ENCODE measurements around the gene AK2. TPM values are rescaled to one million over a fixed set of nuclear protein-coding genes. Genes with fewer than 3 reads are reported as not detected.
"Not testable (repeated sequence)": the region's sequence is repeated elsewhere in the genome, so short reads cannot be mapped to it uniquely, and the experiment has no call there.

AK2 gene
- total RNA-seq, 1 experiment from 2014 or later: 159 TPM

DNA sequence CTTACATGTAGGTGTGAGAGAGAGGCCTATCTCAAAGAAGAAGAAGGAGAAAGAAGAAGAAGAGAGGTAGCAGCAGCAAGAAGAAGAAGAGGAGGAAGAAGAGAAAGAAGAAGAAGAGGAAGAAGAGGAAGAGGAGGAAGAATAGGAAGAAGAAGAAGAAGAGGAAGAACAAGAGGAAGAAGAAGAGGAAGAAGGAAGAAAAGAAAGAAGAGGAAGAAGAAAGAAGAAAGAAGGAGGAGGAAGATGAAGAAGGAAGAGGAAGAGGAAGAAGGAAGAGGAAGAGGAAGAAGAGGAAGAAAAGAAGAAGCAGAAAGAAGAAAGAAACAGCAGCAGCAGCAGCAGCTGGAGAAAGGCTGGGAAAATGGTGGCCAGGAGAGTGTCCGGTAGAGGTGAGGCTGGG lies 33.9 kb upstream of the AK2 start:
- H4K5ac ChIP-seq (ENCODE audit: insufficient read length, low read depth, low read length): no peak overlapping the region
- TF ChIP-seq, protein P1, sequence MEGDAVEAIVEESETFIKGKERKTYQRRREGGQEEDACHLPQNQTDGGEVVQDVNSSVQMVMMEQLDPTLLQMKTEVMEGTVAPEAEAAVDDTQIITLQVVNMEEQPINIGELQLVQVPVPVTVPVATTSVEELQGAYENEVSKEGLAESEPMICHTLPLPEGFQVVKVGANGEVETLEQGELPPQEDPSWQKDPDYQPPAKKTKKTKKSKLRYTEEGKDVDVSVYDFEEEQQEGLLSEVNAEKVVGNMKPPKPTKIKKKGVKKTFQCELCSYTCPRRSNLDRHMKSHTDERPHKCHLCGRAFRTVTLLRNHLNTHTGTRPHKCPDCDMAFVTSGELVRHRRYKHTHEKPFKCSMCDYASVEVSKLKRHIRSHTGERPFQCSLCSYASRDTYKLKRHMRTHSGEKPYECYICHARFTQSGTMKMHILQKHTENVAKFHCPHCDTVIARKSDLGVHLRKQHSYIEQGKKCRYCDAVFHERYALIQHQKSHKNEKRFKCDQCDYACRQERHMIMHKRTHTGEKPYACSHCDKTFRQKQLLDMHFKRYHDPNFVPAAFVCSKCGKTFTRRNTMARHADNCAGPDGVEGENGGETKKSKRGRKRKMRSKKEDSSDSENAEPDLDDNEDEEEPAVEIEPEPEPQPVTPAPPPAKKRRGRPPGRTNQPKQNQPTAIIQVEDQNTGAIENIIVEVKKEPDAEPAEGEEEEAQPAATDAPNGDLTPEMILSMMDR (conservative IDR thresholded peaks at IDR 0.05): no peak

DNA sequence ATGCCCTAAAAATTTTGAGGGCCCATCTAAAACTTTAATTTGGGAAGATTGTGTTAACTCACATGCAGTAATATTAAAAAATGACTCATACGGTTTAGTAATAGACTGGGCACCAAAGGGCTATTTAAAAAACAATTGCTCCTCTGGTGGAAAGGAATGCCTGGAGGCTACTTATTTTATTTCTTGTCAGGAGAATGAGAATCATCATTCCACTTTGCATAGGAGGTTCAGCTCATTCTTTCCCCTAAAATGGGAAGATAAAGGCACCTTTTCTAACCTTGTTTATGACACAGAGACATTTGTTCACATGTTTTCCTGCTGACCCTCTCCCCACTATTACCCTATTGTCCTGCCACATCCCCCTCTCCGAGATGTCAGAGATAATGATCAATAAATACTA lies 31.4 kb upstream of the AK2 start:
- H3K4ac ChIP-seq (ENCODE audit: low read depth, low read length); H3K4me2 ChIP-seq (ENCODE audit: insufficient read depth, insufficient read length, low read length); H4K20me1 ChIP-seq (ENCODE audit: control insufficient read depth, insufficient read depth, insufficient read length); H3K23ac ChIP-seq (ENCODE audit: insufficient read length, low read depth, low read length); H4K8ac ChIP-seq (replicated peaks; ENCODE audit: insufficient read length, low read depth, low read length); H2BK15ac ChIP-seq (ENCODE audit: low read depth, low read length); H2BK12ac ChIP-seq (ENCODE audit: insufficient read length, low read depth, low read length); H3K27ac ChIP-seq (ENCODE audit: insufficient read length, low read depth, low read length); H2BK120ac ChIP-seq (ENCODE audit: low read depth, low read length, poor library complexity, severe bottlenecking); H3K79me1 ChIP-seq (ENCODE audit: insufficient read depth, low read depth, low read length, poor library complexity, severe bottlenecking); H4K5ac ChIP-seq (ENCODE audit: insufficient read length, low read depth, low read length); H2AK5ac ChIP-seq (ENCODE audit: insufficient read length, low read length); H2BK5ac ChIP-seq (ENCODE audit: insufficient read length, low read length); H3K79me2 ChIP-seq (ENCODE audit: insufficient read depth, low read length); H3T11ph ChIP-seq (ENCODE audit: low read length); H3K23me2 ChIP-seq (ENCODE audit: insufficient read length, low read depth, low read length, poor library complexity, severe bottlenecking); H4K91ac ChIP-seq (ENCODE audit: insufficient read length, low read depth, low read length); H3K14ac ChIP-seq (ENCODE audit: insufficient read depth, low read length); H3K4me1 ChIP-seq (ENCODE audit: insufficient read depth, low read length); H3K9ac ChIP-seq (ENCODE audit: extremely low read depth, insufficient read length, low read length); H3K4me3 Mint-ChIP-seq; H2BK20ac ChIP-seq (ENCODE audit: low read depth, low read length, poor library complexity, severe bottlenecking); H3K56ac ChIP-seq (ENCODE audit: insufficient read length, low read depth, low read length); H2AFZ ChIP-seq (ENCODE audit: low read length); H3K27ac Mint-ChIP-seq; DNase-seq; H3K27me3 ChIP-seq (ENCODE audit: insufficient read depth, low read length); H3K18ac ChIP-seq (ENCODE audit: insufficient read length, low read depth, low read length): not testable (repeated sequence)
- Mint-ChIP-seq H3K36me3 (ENCODE audit: insufficient read depth in 1 of 3, low read depth in 3 of 3) (peaks cover 13 to 30% (median 26%) of the 10 kb centered on the region in 3 experiments), H3K27me3 (ENCODE audit: low read depth) (peaks cover 22% of the 10 kb centered on the region), H3K9me3 (peaks cover 30 to 31% of the 10 kb centered on the region in 2 experiments), H3K4me1 (peaks cover 5 to 19% of the 10 kb centered on the region in 2 experiments)
- peaks cover 15% of the 10 kb centered on the region for H3K9me3 ChIP-seq (ENCODE audit: control insufficient read depth, low read depth, low read length)
- no CpG with 5 or more reads among the region's 2 CpGs for WGBS (ENCODE audit: extremely low coverage, insufficient read length, low lambda C conversion rate)

More for the DNA sequence above, 33.9 kb upstream of the AK2 start:
- Histone ChIP-seq H3K14ac (ENCODE audit: insufficient read depth, low read length) (no peak overlapping the region), H3K79me1 (ENCODE audit: insufficient read depth, low read depth, low read length, poor library complexity, severe bottlenecking) (no peaks in the 10 kb centered on the region), H2BK12ac (ENCODE audit: insufficient read length, low read depth, low read length) (no peak overlapping the region), H3K4me2 (ENCODE audit: insufficient read depth, insufficient read length, low read length) (no peak overlapping the region), H2BK20ac (ENCODE audit: low read depth, low read length, poor library complexity, severe bottlenecking) (no peak overlapping the region), H3K79me2 (ENCODE audit: insufficient read depth, low read length) (no peaks in the 10 kb centered on the region), H3K4ac (ENCODE audit: low read depth, low read length) (no peak overlapping the region), H2BK15ac (ENCODE audit: low read depth, low read length) (no peak overlapping the region), H3K23ac (ENCODE audit: insufficient read length, low read depth, low read length) (no peak overlapping the region), H3T11ph (ENCODE audit: low read length) (no peak overlapping the region), H3K27me3 (ENCODE audit: insufficient read depth, low read length) (no peaks in the 10 kb centered on the region), H4K8ac (replicated peaks; ENCODE audit: insufficient read length, low read depth, low read length) (no peak overlapping the region), H3K9ac (ENCODE audit: extremely low read depth, insufficient read length, low read length) (no peak overlapping the region), H4K20me1 (ENCODE audit: control insufficient read depth, insufficient read depth, insufficient read length) (no peaks in the 10 kb centered on the region), H2AFZ (ENCODE audit: low read length) (no peak overlapping the region), H3K9me3 (ENCODE audit: control insufficient read depth, low read depth, low read length) (peaks cover 8% of the 10 kb centered on the region), H2AK5ac (ENCODE audit: insufficient read length, low read length) (no peak overlapping the region), H2BK5ac (ENCODE audit: insufficient read length, low read length) (no peak overlapping the region), H3K23me2 (ENCODE audit: insufficient read length, low read depth, low read length, poor library complexity, severe bottlenecking) (no peaks in the 10 kb centered on the region), H3K4me1 (ENCODE audit: insufficient read depth, low read length) (no peaks in the 10 kb centered on the region), H3K27ac (ENCODE audit: insufficient read length, low read depth, low read length) (no peak overlapping the region), H4K91ac (ENCODE audit: insufficient read length, low read depth, low read length) (no peak overlapping the region), H2BK120ac (ENCODE audit: low read depth, low read length, poor library complexity, severe bottlenecking) (no peak overlapping the region), H3K56ac (ENCODE audit: insufficient read length, low read depth, low read length) (no peak overlapping the region), H3K18ac (ENCODE audit: insufficient read length, low read depth, low read length) (no peak overlapping the region)
- Mint-ChIP-seq H3K4me1 (peaks cover 1 to 14% of the 10 kb centered on the region in 2 experiments), H3K27ac (no peak overlapping the region), H3K4me3 (no peak overlapping the region), H3K36me3 (ENCODE audit: insufficient read depth in 1 of 3, low read depth in 3 of 3) (peaks cover 1 to 6% (median 1%) of the 10 kb centered on the region in 3 experiments; a peak in 6 of 7 replicates), H3K27me3 (ENCODE audit: low read depth) (peaks cover 13% of the 10 kb centered on the region), H3K9me3 (peaks cover 5 to 7% of the 10 kb centered on the region in 2 experiments)
- no peak for DNase-seq
- no CpG with 5 or more reads among the region's 1 CpG for WGBS (ENCODE audit: extremely low coverage, insufficient read length, low lambda C conversion rate)
